A673 (cell line): ENCODE results near the gene NDUFB6.

ENCODE experiments used
- EZH2 ChIP-seq: fragments of 200-600 bp; sonication (generic); IDR thresholded peaks from 2 replicates; pipeline ENCODE4 v1.6.1; 2017; ENCODE audit warnings: borderline replicate concordance, low read depth, mild to moderate bottlenecking, mixed read lengths, antibody characterized with exemption, low read length; ENCODE audit not compliant: poor library complexity, severe bottlenecking
- TF ChIP-seq, protein P1 (sequence below): fragments of 300-800, 200-600 bp; sonication (generic); conservative IDR thresholded peaks from 2 replicates; pipeline ENCODE4 v1.5.1; 2017; ENCODE audit warnings: low read depth, mild to moderate bottlenecking, antibody characterized with exemption, low read length, moderate library complexity, mixed read lengths

DNA sequence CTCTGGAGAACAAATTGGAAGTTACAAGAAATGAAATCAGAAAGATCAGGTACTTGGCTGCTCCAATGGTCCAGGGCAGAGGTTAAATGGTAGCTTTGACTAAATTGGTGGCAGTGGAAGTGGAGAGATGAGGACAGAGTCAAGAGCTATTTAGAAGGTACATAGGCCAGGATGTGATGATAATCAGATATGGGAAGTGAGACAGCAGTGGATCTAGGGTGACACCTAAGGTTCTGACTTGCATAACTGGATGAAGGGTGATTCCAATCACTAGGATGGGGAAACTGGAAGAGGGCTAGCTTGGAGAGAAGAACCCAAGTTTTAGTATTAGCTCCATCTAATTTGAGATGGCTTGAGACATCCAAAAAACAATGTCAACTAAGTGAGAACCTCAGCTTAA, 24.0 kb upstream of the NDUFB6 start:
- TF ChIP-seq, protein P1, sequence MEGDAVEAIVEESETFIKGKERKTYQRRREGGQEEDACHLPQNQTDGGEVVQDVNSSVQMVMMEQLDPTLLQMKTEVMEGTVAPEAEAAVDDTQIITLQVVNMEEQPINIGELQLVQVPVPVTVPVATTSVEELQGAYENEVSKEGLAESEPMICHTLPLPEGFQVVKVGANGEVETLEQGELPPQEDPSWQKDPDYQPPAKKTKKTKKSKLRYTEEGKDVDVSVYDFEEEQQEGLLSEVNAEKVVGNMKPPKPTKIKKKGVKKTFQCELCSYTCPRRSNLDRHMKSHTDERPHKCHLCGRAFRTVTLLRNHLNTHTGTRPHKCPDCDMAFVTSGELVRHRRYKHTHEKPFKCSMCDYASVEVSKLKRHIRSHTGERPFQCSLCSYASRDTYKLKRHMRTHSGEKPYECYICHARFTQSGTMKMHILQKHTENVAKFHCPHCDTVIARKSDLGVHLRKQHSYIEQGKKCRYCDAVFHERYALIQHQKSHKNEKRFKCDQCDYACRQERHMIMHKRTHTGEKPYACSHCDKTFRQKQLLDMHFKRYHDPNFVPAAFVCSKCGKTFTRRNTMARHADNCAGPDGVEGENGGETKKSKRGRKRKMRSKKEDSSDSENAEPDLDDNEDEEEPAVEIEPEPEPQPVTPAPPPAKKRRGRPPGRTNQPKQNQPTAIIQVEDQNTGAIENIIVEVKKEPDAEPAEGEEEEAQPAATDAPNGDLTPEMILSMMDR, result no peak
- no peak for TF ChIP-seq EZH2
